Measurements from ENCODE around the gene ANKS1A.

GRCh38 chr6:35086636-35087360, 197.7 kb downstream of the ANKS1A start:
- TF ChIP-seq CTCF (conservative IDR thresholded peaks at IDR 0.05; ENCODE audit: low read depth in 2 of 2), result no peak
- TF ChIP-seq POLR2AphosphoS5 (IDR thresholded peaks at IDR 0.05; ENCODE audit: low read depth), result no peak
- TF ChIP-seq EZH2phosphoT487 (IDR thresholded peaks at IDR 0.05; ENCODE audit: unreplicated experiment), result no peak
- TF ChIP-seq STAT1 (IDR thresholded peaks at IDR 0.05; ENCODE audit: unreplicated experiment), result no peak
- no peak for TF ChIP-seq JUNB (IDR thresholded peaks at IDR 0.05; ENCODE audit: unreplicated experiment)
- no peak for TF ChIP-seq CREB1 (CRISPR knock-in tag; IDR thresholded peaks at IDR 0.05; ENCODE audit: low read depth)
- TF ChIP-seq EZH2 (IDR thresholded peaks at IDR 0.05; ENCODE audit: low read depth, unreplicated experiment), result no peak
- no peak for TF ChIP-seq REST (IDR thresholded peaks at IDR 0.05; ENCODE audit: unreplicated experiment)
- no peak for TF ChIP-seq ETS1 (IDR thresholded peaks at IDR 0.05)

Data from GM23338 (cell line).